ENCODE data around the gene COL18A1.

GRCh38 chr21:45481566-45481965, 76.6 kb downstream of the COL18A1 start:
- TF ChIP-seq, protein P1, sequence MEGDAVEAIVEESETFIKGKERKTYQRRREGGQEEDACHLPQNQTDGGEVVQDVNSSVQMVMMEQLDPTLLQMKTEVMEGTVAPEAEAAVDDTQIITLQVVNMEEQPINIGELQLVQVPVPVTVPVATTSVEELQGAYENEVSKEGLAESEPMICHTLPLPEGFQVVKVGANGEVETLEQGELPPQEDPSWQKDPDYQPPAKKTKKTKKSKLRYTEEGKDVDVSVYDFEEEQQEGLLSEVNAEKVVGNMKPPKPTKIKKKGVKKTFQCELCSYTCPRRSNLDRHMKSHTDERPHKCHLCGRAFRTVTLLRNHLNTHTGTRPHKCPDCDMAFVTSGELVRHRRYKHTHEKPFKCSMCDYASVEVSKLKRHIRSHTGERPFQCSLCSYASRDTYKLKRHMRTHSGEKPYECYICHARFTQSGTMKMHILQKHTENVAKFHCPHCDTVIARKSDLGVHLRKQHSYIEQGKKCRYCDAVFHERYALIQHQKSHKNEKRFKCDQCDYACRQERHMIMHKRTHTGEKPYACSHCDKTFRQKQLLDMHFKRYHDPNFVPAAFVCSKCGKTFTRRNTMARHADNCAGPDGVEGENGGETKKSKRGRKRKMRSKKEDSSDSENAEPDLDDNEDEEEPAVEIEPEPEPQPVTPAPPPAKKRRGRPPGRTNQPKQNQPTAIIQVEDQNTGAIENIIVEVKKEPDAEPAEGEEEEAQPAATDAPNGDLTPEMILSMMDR (IDR thresholded peaks at IDR 0.05), result no peak
- no peak for TF ChIP-seq EZH2 (IDR thresholded peaks at IDR 0.05)
